ENCODE data around the gene SLC12A5.
"Not testable (repeated sequence)": the region's sequence is repeated elsewhere in the genome, so short reads cannot be mapped to it uniquely, and the experiment has no call there.

The SLC12A5 gene

DNA sequence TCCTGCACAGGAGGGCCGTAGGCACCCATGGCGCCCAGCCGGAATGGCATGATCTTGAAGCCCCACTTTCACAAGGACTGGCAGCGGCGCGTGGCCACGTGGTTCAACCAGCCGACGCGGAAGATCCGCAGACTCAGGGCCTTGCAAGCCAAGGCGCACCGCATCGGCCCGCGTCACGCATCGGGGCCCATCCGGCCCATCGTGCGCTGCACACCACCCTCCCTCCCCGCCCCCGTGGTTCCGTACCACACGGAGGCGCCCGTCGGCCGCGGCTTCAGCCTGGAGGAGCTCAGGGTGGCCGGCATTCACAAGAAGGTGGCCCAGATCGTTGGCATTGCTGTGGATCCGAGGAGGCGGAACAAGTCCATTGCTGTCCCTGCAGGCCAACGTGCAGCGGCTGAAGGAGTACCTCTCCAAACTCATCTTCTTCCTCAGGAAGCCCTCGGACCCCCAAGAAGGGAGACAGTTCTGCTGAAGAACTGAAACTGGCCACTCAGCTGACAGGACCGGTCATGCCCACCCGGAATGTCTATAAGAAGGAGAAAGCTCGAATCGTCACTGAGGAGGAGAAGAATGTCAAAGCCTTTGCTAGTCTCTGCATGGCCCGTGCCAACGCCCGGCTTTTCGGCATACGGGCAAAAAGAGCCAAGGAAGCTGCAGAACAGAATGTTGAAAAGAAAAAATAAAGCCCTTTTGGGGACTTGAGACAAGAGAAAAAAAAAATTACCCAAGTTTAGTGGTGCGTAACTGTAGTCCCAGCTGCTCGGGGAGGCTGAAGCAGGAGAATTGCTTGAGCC is 70.7 kb downstream of the SLC12A5 start:
- H3K27ac ChIP-seq (ENCODE audit: low read depth, low read length) = no peak overlapping the region
- H3K4me1 ChIP-seq (ENCODE audit: control insufficient read depth in 5 of 5, insufficient read depth in 5 of 5, low read length in 5 of 5) = peaks cover 0 to 8% (median 8%) of the 10 kb centered on the region in 5 donors
- peaks cover 0 to 18% (median 8%) of the 10 kb centered on the region in 5 donors for H3K27me3 ChIP-seq (ENCODE audit: control insufficient read depth in 5 of 5, insufficient read depth in 4 of 5, low read length in 5 of 5)
- H3K4me3 ChIP-seq (ENCODE audit: low read depth in 1 of 5, low read length in 5 of 5) = peak overlapping the region in 4 of 5 donors; percentile 33 to 42 (median 38)
- peaks cover 0 to 2% (median 0%) of the 10 kb centered on the region in 5 donors for H3K9me3 ChIP-seq (ENCODE audit: control insufficient read depth in 5 of 5, low read length in 5 of 5)
- no peaks in the 10 kb centered on the region for H3K36me3 ChIP-seq (ENCODE audit: control insufficient read depth in 5 of 5, insufficient read depth in 5 of 5, low read length in 5 of 5)
- H3K9ac ChIP-seq (ENCODE audit: low read length in 5 of 5) = peak overlapping the region in 1 of 5 donors; percentile 23

DNA sequence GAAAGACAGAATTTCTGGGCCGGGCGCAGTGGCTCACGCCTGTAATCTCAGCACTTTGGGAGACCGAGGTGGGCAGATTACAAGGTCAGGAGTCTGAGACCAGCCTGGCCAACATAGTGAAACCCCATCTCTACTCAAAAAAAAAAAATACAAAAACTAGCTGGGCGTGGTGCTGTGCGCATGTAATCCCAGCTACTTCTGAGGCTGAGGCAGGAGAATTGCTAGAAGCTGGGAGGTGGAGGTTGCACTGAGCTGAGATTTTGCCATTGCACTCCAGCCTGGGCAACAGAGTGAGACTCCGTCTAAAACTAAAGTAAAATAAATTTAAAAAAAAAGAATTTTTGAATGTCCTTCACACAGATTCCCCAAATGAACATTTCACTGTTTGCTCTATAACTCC is 71.4 kb downstream of the SLC12A5 start:
- not testable (repeated sequence) for H3K9me3 ChIP-seq (ENCODE audit: control insufficient read depth in 5 of 5, low read length in 5 of 5); H3K36me3 ChIP-seq (ENCODE audit: control insufficient read depth in 5 of 5, insufficient read depth in 5 of 5, low read length in 5 of 5); H3K4me3 ChIP-seq (ENCODE audit: low read depth in 1 of 5, low read length in 5 of 5); H3K4me1 ChIP-seq (ENCODE audit: control insufficient read depth in 5 of 5, insufficient read depth in 5 of 5, low read length in 5 of 5); H3K9ac ChIP-seq (ENCODE audit: low read length in 5 of 5); H3K27ac ChIP-seq (ENCODE audit: low read depth, low read length)
- peaks cover 0 to 18% (median 11%) of the 10 kb centered on the region in 5 donors for H3K27me3 ChIP-seq (ENCODE audit: control insufficient read depth in 5 of 5, insufficient read depth in 4 of 5, low read length in 5 of 5)

DNA sequence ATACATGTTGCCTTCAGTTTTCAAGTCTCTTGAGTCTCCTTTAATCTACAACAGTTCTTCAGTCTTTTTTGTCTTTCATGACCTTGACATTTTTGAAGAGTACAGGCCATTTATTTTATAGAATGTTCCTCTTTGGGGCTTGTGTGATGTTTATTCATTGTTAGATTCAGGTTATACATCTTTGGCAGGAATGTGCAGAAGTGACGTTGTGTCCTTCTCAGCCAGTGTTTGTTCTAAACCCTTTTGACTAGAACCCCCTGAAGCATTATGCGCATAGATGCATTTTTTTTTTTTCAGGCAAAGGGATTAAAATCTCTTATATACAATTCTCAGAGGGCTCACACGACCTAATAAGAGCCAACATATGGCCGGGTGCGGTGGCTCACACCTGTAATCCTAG is 72.0 kb downstream of the SLC12A5 start:
- Histone ChIP-seq H3K9ac (ENCODE audit: low read length in 5 of 5) (no peak overlapping the region), H3K4me3 (ENCODE audit: low read depth in 1 of 5, low read length in 5 of 5) (no peak overlapping the region), H3K9me3 (ENCODE audit: control insufficient read depth in 5 of 5, low read length in 5 of 5) (peaks cover 0 to 2% (median 0%) of the 10 kb centered on the region in 5 donors), H3K4me1 (ENCODE audit: control insufficient read depth in 5 of 5, insufficient read depth in 5 of 5, low read length in 5 of 5) (peaks cover 0 to 8% (median 8%) of the 10 kb centered on the region in 5 donors), H3K27me3 (ENCODE audit: control insufficient read depth in 5 of 5, insufficient read depth in 4 of 5, low read length in 5 of 5) (peaks cover 0 to 18% (median 11%) of the 10 kb centered on the region in 5 donors), H3K36me3 (ENCODE audit: control insufficient read depth in 5 of 5, insufficient read depth in 5 of 5, low read length in 5 of 5) (no peaks in the 10 kb centered on the region), H3K27ac (ENCODE audit: low read depth, low read length) (no peak overlapping the region)

DNA sequence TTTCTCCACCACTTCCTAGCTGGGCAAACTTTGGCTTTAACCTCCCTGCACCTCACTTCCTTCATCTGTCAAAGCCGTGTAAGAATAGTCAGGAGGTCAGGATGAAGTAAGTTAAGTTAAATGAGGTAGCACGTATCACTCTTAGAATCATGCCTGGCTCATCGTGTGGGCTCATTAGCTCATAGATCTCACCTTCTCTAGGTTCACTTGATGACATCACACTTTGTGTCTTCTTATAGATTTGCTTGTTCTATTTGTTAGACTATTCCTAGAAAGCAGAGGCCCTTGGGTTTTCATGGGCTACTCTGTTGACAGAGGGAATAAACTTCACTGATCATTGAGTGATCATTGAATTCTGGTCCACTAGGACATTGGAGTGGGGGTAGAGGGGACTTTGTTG is 72.9 kb downstream of the SLC12A5 start:
- Histone ChIP-seq H3K27me3 (ENCODE audit: control insufficient read depth in 5 of 5, insufficient read depth in 4 of 5, low read length in 5 of 5) (peaks cover 0 to 23% (median 11%) of the 10 kb centered on the region in 5 donors), H3K4me1 (ENCODE audit: control insufficient read depth in 5 of 5, insufficient read depth in 5 of 5, low read length in 5 of 5) (peaks cover 0 to 8% (median 8%) of the 10 kb centered on the region in 5 donors), H3K9ac (ENCODE audit: low read length in 5 of 5) (no peak overlapping the region), H3K27ac (ENCODE audit: low read depth, low read length) (no peak overlapping the region), H3K9me3 (ENCODE audit: control insufficient read depth in 5 of 5, low read length in 5 of 5) (peaks cover 0 to 2% (median 0%) of the 10 kb centered on the region in 5 donors), H3K36me3 (ENCODE audit: control insufficient read depth in 5 of 5, insufficient read depth in 5 of 5, low read length in 5 of 5) (no peaks in the 10 kb centered on the region), H3K4me3 (ENCODE audit: low read depth in 1 of 5, low read length in 5 of 5) (no peak overlapping the region)

DNA sequence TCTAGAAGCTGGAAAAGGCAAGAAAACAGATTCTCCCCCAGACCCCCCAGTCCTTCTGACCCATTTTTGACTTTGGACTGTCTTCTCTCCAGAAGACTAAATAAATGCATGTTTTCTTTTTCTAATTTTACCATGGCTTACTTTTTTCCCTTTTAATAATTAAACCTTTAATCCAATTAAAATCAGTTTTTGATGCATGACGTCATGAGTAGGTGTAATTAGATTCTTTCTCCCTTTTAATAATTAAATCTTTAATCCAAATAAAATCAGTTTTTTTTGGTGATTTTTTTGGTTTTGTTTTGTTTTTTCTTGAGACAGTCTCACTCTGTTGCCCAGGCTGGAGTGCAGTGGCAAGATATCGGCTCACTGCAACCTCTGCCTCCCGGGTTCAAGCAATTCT is 73.9 kb downstream of the SLC12A5 start:
- H3K27me3 ChIP-seq (ENCODE audit: control insufficient read depth in 5 of 5, insufficient read depth in 4 of 5, low read length in 5 of 5) = peaks cover 0 to 23% (median 11%) of the 10 kb centered on the region in 5 donors
- no peaks in the 10 kb centered on the region for H3K36me3 ChIP-seq (ENCODE audit: control insufficient read depth in 5 of 5, insufficient read depth in 5 of 5, low read length in 5 of 5)
- H3K4me1 ChIP-seq (ENCODE audit: control insufficient read depth in 5 of 5, insufficient read depth in 5 of 5, low read length in 5 of 5) = peaks cover 0 to 8% (median 8%) of the 10 kb centered on the region in 5 donors
- H3K27ac ChIP-seq (ENCODE audit: low read depth, low read length) = no peak overlapping the region
- H3K4me3 ChIP-seq (ENCODE audit: low read depth in 1 of 5, low read length in 5 of 5) = no peak overlapping the region
- peaks cover 0 to 2% (median 0%) of the 10 kb centered on the region in 5 donors for H3K9me3 ChIP-seq (ENCODE audit: control insufficient read depth in 5 of 5, low read length in 5 of 5)
- H3K9ac ChIP-seq (ENCODE audit: low read length in 5 of 5) = no peak overlapping the region

DNA sequence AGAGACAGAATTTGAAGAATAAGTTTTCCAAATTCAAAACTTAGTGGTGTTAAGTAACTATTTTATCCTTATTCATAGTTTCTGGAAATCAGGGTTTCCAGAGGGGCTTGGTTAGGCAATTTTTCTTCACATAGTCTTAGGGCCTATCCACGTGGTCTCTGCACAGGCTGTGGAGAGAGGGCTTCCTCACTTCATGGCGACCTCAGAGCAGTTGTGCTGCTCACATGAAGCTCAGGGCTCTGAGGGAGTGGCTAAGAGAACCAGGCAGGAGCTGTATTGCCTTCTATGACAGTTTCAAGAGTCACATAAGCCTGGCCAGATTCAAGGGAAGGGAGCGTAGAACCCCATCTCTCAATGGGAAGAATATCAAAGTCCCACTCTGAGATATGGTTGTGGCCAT is 75.2 kb downstream of the SLC12A5 start:
- peaks cover 5 to 22% (median 15%) of the 10 kb centered on the region in 5 donors for H3K27me3 ChIP-seq (ENCODE audit: control insufficient read depth in 5 of 5, insufficient read depth in 4 of 5, low read length in 5 of 5)

DNA sequence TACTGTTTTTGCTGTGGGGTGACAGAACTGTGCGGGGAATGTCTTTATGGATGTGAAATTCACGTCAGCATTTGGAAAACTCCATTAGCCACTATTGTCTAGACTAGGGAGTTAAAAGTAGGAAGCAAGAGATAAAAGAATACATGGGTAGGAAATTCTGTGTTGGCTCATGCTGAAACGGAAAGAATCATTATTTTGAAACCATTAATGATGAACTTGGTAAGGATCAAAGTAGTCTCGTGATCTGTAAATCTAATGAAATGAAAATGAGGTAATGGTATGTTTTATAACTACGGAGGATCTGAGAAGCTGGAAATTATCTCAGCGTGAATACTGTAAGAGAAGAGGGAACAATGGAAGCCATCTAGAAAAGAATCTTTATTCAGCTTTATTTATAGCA is 78.0 kb downstream of the SLC12A5 start:
- H3K27me3 ChIP-seq (ENCODE audit: control insufficient read depth in 5 of 5, insufficient read depth in 4 of 5, low read length in 5 of 5) = peaks cover 4 to 13% (median 7%) of the 10 kb centered on the region in 5 donors
- no peaks in the 10 kb centered on the region for H3K36me3 ChIP-seq (ENCODE audit: control insufficient read depth in 5 of 5, insufficient read depth in 5 of 5, low read length in 5 of 5)
- no peak overlapping the region for H3K4me3 ChIP-seq (ENCODE audit: low read depth in 1 of 5, low read length in 5 of 5)
- H3K9ac ChIP-seq (ENCODE audit: low read length in 5 of 5) = no peak overlapping the region
- H3K4me1 ChIP-seq (ENCODE audit: control insufficient read depth in 5 of 5, insufficient read depth in 5 of 5, low read length in 5 of 5) = peaks cover 0 to 17% (median 6%) of the 10 kb centered on the region in 5 donors
- H3K27ac ChIP-seq (ENCODE audit: low read depth, low read length) = no peak overlapping the region
- peaks cover 0 to 2% (median 0%) of the 10 kb centered on the region in 5 donors for H3K9me3 ChIP-seq (ENCODE audit: control insufficient read depth in 5 of 5, low read length in 5 of 5)

More for the DNA sequence above, 75.2 kb downstream of the SLC12A5 start:
- Histone ChIP-seq H3K4me3 (ENCODE audit: low read depth in 1 of 5, low read length in 5 of 5) (no peak overlapping the region), H3K9ac (ENCODE audit: low read length in 5 of 5) (no peak overlapping the region), H3K27ac (ENCODE audit: low read depth, low read length) (no peak overlapping the region), H3K36me3 (ENCODE audit: control insufficient read depth in 5 of 5, insufficient read depth in 5 of 5, low read length in 5 of 5) (no peaks in the 10 kb centered on the region), H3K9me3 (ENCODE audit: control insufficient read depth in 5 of 5, low read length in 5 of 5) (peaks cover 0 to 2% (median 0%) of the 10 kb centered on the region in 5 donors), H3K4me1 (ENCODE audit: control insufficient read depth in 5 of 5, insufficient read depth in 5 of 5, low read length in 5 of 5) (peaks cover 0 to 16% (median 8%) of the 10 kb centered on the region in 5 donors)

DNA sequence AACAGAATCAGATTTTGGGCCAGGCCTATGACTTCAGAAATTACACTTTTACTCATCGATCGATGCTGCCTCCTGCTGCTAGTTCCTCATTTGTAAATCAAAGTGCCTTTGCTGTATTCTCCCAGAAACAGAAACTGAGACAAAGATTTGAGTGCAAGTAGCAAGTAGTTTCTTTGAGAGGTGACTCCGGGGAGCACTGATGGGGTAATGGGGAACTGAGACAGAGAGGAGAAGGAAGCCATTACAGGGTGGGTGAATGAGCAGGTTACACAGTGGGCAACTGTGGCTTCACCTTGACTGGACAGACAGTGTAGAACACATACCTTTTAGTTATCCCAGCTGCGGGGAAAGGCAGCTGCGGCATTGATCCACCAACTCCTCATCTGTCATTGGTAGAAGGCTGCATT is 79.4 kb downstream of the SLC12A5 start:
- H3K9me3 ChIP-seq (ENCODE audit: control insufficient read depth in 5 of 5, low read length in 5 of 5) = peaks cover 0 to 2% (median 0%) of the 10 kb centered on the region in 5 donors
- H3K27me3 ChIP-seq (ENCODE audit: control insufficient read depth in 5 of 5, insufficient read depth in 4 of 5, low read length in 5 of 5) = peaks cover 0 to 11% (median 7%) of the 10 kb centered on the region in 5 donors
- no peaks in the 10 kb centered on the region for H3K36me3 ChIP-seq (ENCODE audit: control insufficient read depth in 5 of 5, insufficient read depth in 5 of 5, low read length in 5 of 5)
- no peak overlapping the region for H3K9ac ChIP-seq (ENCODE audit: low read length in 5 of 5)
- H3K4me1 ChIP-seq (ENCODE audit: control insufficient read depth in 5 of 5, insufficient read depth in 5 of 5, low read length in 5 of 5) = peaks cover 0 to 22% (median 6%) of the 10 kb centered on the region in 5 donors
- H3K4me3 ChIP-seq (ENCODE audit: low read depth in 1 of 5, low read length in 5 of 5) = no peak overlapping the region
- no peak overlapping the region for H3K27ac ChIP-seq (ENCODE audit: low read depth, low read length)

DNA sequence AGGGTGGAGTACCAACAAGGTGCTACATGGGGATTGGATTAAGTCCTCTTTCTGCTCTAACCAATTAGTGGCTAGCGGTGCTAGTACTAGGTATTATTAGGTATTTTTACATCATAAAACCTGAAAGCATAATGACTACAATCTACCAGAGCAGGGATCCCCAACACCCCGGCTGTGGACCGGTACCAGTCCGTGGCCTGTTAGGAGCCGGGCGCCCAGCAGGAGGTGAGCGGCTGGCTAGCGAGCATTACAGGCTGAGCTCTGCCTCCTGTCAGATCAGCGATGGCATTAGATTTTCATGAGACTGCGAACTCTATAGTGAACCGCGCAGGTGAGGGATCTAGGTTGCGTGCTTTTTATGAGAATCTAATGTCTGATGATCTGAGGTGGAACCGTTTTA is 80.0 kb downstream of the SLC12A5 start:
- H3K9ac ChIP-seq (ENCODE audit: low read length in 5 of 5) = no peak overlapping the region
- no peak overlapping the region for H3K27ac ChIP-seq (ENCODE audit: low read depth, low read length)
- peaks cover 0 to 22% (median 6%) of the 10 kb centered on the region in 5 donors for H3K4me1 ChIP-seq (ENCODE audit: control insufficient read depth in 5 of 5, insufficient read depth in 5 of 5, low read length in 5 of 5)
- H3K36me3 ChIP-seq (ENCODE audit: control insufficient read depth in 5 of 5, insufficient read depth in 5 of 5, low read length in 5 of 5) = no peaks in the 10 kb centered on the region
- no peak overlapping the region for H3K4me3 ChIP-seq (ENCODE audit: low read depth in 1 of 5, low read length in 5 of 5)
- peaks cover 0 to 11% (median 7%) of the 10 kb centered on the region in 5 donors for H3K27me3 ChIP-seq (ENCODE audit: control insufficient read depth in 5 of 5, insufficient read depth in 4 of 5, low read length in 5 of 5)
- H3K9me3 ChIP-seq (ENCODE audit: control insufficient read depth in 5 of 5, low read length in 5 of 5) = peaks cover 0 to 2% (median 0%) of the 10 kb centered on the region in 5 donors

All from subcutaneous abdominal adipose tissue (tissue), 5 donors.